Measurements from ENCODE around the gene ADAM10. TPM values are rescaled to one million over a fixed set of nuclear protein-coding genes. Genes with fewer than 3 reads are reported as not detected.

Gene ADAM10
- total and polyA plus RNA-seq, 2 of the 8 experiments (the other 6 are each of a cell fraction or from before 2014, with no cell fraction given) = 46.5 to 163 TPM

- no peak for TF ChIP-seq POU5F1 (IDR thresholded peaks at IDR 0.05; ENCODE audit: low read depth, low read length)
- TF ChIP-seq NRF1 (IDR thresholded peaks at IDR 0.05; ENCODE audit: low read depth, low read length) = no peak
- no peak for TF ChIP-seq RFX5 (IDR thresholded peaks at IDR 0.05; ENCODE audit: borderline replicate concordance, low read depth, low read length)
These were observed 158.6 kb downstream of the ADAM10 start (continued) for GRCh38 chr15:58590926-58591325.

Measured in H1 (cell line).